ENCODE results near the gene MEG3. TPM values are rescaled to one million over a fixed set of nuclear protein-coding genes. Genes with fewer than 3 reads are reported as not detected.
A peak's percentile ranks its signal among the peaks of the same experiment; 100 is the strongest.

Gene MEG3
- total RNA-seq, 1 donor from 2014 or later: 0.22 TPM

- peak; percentile 71 for TF ChIP-seq CTCF (IDR thresholded peaks at IDR 0.05; ENCODE audit: partially characterized antibody, unreplicated experiment)
- Mint-ChIP-seq H3K27ac (ENCODE audit: unreplicated experiment) (no peak overlapping the region), H3K27me3 (ENCODE audit: unreplicated experiment) (no peaks in the 10 kb centered on the region), H3K9me3 (ENCODE audit: unreplicated experiment) (peaks cover 1% of the 10 kb centered on the region), H3K36me3 (ENCODE audit: unreplicated experiment) (peaks cover 9% of the 10 kb centered on the region), H3K4me3 (ENCODE audit: unreplicated experiment) (peak overlapping the region; percentile 37), H3K4me1 (ENCODE audit: low read depth, unreplicated experiment) (peaks cover 6% of the 10 kb centered on the region)
- peak; percentile 52 for DNase-seq
Observed at GRCh38 chr14:100850841-100851585, 25.1 kb downstream of the MEG3 start.

GRCh38 chr14:100851586-100851916 lies 25.6 kb downstream of the MEG3 start:
- TF ChIP-seq CTCF (IDR thresholded peaks at IDR 0.05; ENCODE audit: partially characterized antibody, unreplicated experiment): no peak

DNA sequence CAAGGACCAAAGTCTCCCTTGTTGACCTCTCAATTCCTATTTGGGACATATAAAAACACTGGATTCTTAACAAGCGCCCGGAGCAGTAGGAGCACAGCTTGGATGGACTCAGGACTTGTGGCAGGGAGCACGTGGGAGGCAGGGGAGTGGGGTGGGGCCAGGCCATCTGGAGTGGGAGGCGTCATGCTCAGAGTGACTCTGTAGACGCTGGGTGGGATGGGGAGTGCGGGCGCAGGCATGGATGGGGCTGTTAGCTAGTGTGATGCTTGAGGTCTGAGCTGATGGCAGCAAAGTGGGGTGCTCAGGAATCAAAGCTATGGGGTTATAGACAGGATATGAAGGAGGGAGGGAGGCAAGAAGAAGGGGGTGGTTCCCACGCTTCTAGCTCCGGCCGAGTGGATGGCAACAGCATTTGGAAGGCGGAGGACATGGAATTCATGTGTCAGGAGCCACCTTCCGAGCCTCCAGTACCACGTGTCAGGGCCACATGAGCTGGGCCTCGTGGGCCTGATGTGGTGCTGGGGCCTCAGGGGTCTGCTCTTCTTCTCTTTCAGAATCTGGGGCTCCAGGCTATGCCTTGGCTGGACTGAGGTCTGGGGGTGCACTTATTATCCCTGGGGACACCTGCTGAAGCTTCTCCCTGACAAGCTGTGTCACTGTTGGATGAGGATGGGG lies 26.2 kb downstream of the MEG3 start:
- DNase-seq: no peak
- TF ChIP-seq CTCF (IDR thresholded peaks at IDR 0.05; ENCODE audit: partially characterized antibody, unreplicated experiment): no peak
- H3K4me3 Mint-ChIP-seq (ENCODE audit: unreplicated experiment): no peak overlapping the region
- peaks cover under 1% of the 10 kb centered on the region for H3K27me3 Mint-ChIP-seq (ENCODE audit: unreplicated experiment)
- H3K4me1 Mint-ChIP-seq (ENCODE audit: low read depth, unreplicated experiment): peaks cover 6% of the 10 kb centered on the region
- H3K36me3 Mint-ChIP-seq (ENCODE audit: unreplicated experiment): peaks cover 9% of the 10 kb centered on the region
- H3K27ac Mint-ChIP-seq (ENCODE audit: unreplicated experiment): peak overlapping the region; percentile 52
- H3K9me3 Mint-ChIP-seq (ENCODE audit: unreplicated experiment): peaks cover 1% of the 10 kb centered on the region

More at GRCh38 chr14:100851586-100851916, 25.6 kb downstream of the MEG3 start:
- Mint-ChIP-seq H3K27me3 (ENCODE audit: unreplicated experiment) (no peaks in the 10 kb centered on the region), H3K27ac (ENCODE audit: unreplicated experiment) (peak overlapping the region; percentile 52), H3K4me1 (ENCODE audit: low read depth, unreplicated experiment) (peaks cover 6% of the 10 kb centered on the region), H3K9me3 (ENCODE audit: unreplicated experiment) (peaks cover 1% of the 10 kb centered on the region), H3K4me3 (ENCODE audit: unreplicated experiment) (no peak overlapping the region), H3K36me3 (ENCODE audit: unreplicated experiment) (peaks cover 9% of the 10 kb centered on the region)
- no peak for DNase-seq

DNA sequence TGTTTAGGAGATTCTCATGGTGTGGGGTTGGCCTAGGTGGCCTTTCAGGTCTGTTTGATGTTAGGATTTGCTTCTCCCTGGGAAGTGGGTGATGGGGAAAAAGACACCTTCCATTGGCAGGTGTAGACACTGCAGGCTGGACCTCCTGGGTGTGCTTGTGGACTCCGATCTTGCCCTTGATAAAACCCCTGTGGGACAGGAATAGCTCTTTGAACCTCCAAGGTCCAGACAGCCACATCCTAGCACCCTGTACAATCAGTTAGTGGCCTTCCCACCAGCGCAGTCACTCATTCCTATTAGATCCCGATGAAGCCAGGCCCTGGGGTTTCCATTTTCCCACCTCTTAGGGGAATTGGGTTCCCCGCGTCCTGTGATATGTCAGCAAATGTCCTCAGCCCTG lies 28.5 kb downstream of the MEG3 start:
- Mint-ChIP-seq H3K4me3 (ENCODE audit: unreplicated experiment) (no peak overlapping the region), H3K9me3 (ENCODE audit: unreplicated experiment) (peaks cover 3% of the 10 kb centered on the region), H3K4me1 (ENCODE audit: low read depth, unreplicated experiment) (peaks cover 6% of the 10 kb centered on the region), H3K27ac (ENCODE audit: unreplicated experiment) (no peak overlapping the region), H3K36me3 (ENCODE audit: unreplicated experiment) (peaks cover 9% of the 10 kb centered on the region), H3K27me3 (ENCODE audit: unreplicated experiment) (peaks cover 5% of the 10 kb centered on the region)
- TF ChIP-seq CTCF (IDR thresholded peaks at IDR 0.05; ENCODE audit: partially characterized antibody, unreplicated experiment): no peak
- DNase-seq: no peak

Measured in glutamatergic neuron (in vitro differentiated cells).